Cardiac septum (tissue), 1 donor: ENCODE data around the gene AGBL5. TPM values are rescaled to one million over a fixed set of nuclear protein-coding genes. Genes with fewer than 3 reads are reported as not detected.
"Not testable (repeated sequence)": the region's sequence is repeated elsewhere in the genome, so short reads cannot be mapped to it uniquely, and the experiment has no call there.

ENCODE experiments used
- DNase-seq: peaks from one replicate; pipeline ENCODE4 v3.0.0-alpha.2; 2020; ENCODE audit warnings: low spot score
- intact Hi-C: fragments of 100-400 bp; cut with DNase I; formaldehyde crosslinking; loops from one replicate; pipeline ENCODE4 v1.14.0; 2022
- total RNA-seq: library from RNA; stranded (reverse); fragmentation: NEBNext Ultra II Directional; extraction: Animal tissue kit (Norgen Biotek cat#: 25700); gene quantifications from one replicate; pipeline ENCODE4 v1.2.1, GENCODE V29; 2021
- donor health status: DM: no; HTN: no; CAD: no.

The AGBL5 gene
- total RNA-seq, 1 donor from 2014 or later: 11.7 TPM

GRCh38 chr2:27097341-27097740 lies 45.9 kb downstream of the AGBL5 start:
- intact Hi-C loops: loop anchor here (5.0 kb wide), 3 partner anchors 115 to 205 kb away; partner anchors contain the start of genes ATRAID, SLC5A6 and TRIM54
- no peak for DNase-seq

- DNase-seq: no peak
These were observed 48.0 kb downstream of the AGBL5 start for GRCh38 chr2:27099334-27099955.

GRCh38 chr2:27100036-27100435 lies 48.6 kb downstream of the AGBL5 start:
- DNase-seq: no peak
- intact Hi-C loops: no loop called here

More at GRCh38 chr2:27099334-27099955, 48.0 kb downstream of the AGBL5 start:
- intact Hi-C loops: loop anchor here (2.0 to 5.0 kb wide), 4 partner anchors 91 to 203 kb away; partner anchors contain the start of genes ATRAID, SLC5A6 and TRIM54

- intact Hi-C loops: no loop called here
These were observed 50.9 kb downstream of the AGBL5 start for GRCh38 chr2:27102329-27102728.

GRCh38 chr2:27105981-27106380 lies 54.5 kb downstream of the AGBL5 start:
- intact Hi-C loops: no loop called here
- no peak for DNase-seq

More at GRCh38 chr2:27102329-27102728, 50.9 kb downstream of the AGBL5 start:
- DNase-seq: no peak

- no peak for DNase-seq
- intact Hi-C loops: no loop called here
These were observed 56.8 kb downstream of the AGBL5 start for GRCh38 chr2:27108221-27108620.

GRCh38 chr2:27109083-27109482 lies 57.6 kb downstream of the AGBL5 start:
- DNase-seq: no peak
- intact Hi-C loops: no loop called here

GRCh38 chr2:27110603-27111352 lies 59.3 kb downstream of the AGBL5 start:
- DNase-seq, intact Hi-C loops: not testable (repeated sequence)

GRCh38 chr2:27111392-27112078 lies 60.1 kb downstream of the AGBL5 start:
- intact Hi-C loops, DNase-seq: not testable (repeated sequence)

GRCh38 chr2:27115519-27115918 lies 64.1 kb downstream of the AGBL5 start:
- DNase-seq: no peak
- intact Hi-C loops: no loop called here

GRCh38 chr2:27117995-27118524 lies 66.6 kb downstream of the AGBL5 start:
- intact Hi-C loops: no loop called here

GRCh38 chr2:27118525-27119329 lies 67.3 kb downstream of the AGBL5 start, which contains the start of gene CGREF1:
Gene CGREF1 (minus strand): TSS chr2:27119128. CDS start chr2:27104366, 14,762 bp downstream.
- DNase-seq: no peak
- intact Hi-C loops: no loop called here

More at GRCh38 chr2:27117995-27118524, 66.6 kb downstream of the AGBL5 start:
- DNase-seq: no peak

- DNase-seq, intact Hi-C loops: not testable (repeated sequence)
These were observed 67.8 kb downstream of the AGBL5 start for GRCh38 chr2:27119330-27119670.

Other genes starting within 250 kb of the AGBL5 start
- 0.19 TPM for gene DPYSL5, start 203.5 kb upstream of the AGBL5 start, total RNA-seq
- gene MAPRE3, start 81.0 kb upstream of the AGBL5 start, total RNA-seq: 43.1 TPM
- gene TMEM214, start 18.7 kb upstream of the AGBL5 start, total RNA-seq: 40.3 TPM
- gene OST4, start 20.0 kb downstream of the AGBL5 start, total RNA-seq: 339 TPM
- 21.0 TPM for gene EMILIN1, start 26.9 kb downstream of the AGBL5 start, total RNA-seq
- gene KHK, start 35.1 kb downstream of the AGBL5 start, total RNA-seq: 1.1 TPM
- 0.48 TPM for gene CGREF1, start 67.5 kb downstream of the AGBL5 start, total RNA-seq
- gene ABHD1, start 72.1 kb downstream of the AGBL5 start, total RNA-seq: 1.1 TPM
- gene PREB, start 83.0 kb downstream of the AGBL5 start, total RNA-seq: 40.4 TPM
- gene PRR30, start 87.7 kb downstream of the AGBL5 start, total RNA-seq: not detected
- not detected for gene TCF23, start 97.3 kb downstream of the AGBL5 start, total RNA-seq
- gene ATRAID, start 160.4 kb downstream of the AGBL5 start, total RNA-seq: 131 TPM
- 11.4 TPM for gene SLC5A6, start 160.6 kb downstream of the AGBL5 start, total RNA-seq
- gene CAD, start 165.7 kb downstream of the AGBL5 start, total RNA-seq: 11.0 TPM
- 10.2 TPM for gene SLC30A3, start 211.4 kb downstream of the AGBL5 start, total RNA-seq
- 1.6 TPM for gene DNAJC5G, start 223.8 kb downstream of the AGBL5 start, total RNA-seq
- 218 TPM for gene TRIM54, start 230.8 kb downstream of the AGBL5 start, total RNA-seq